ENCODE results near the gene WDR44. TPM values are rescaled to one million over a fixed set of nuclear protein-coding genes. Genes with fewer than 3 reads are reported as not detected.

The WDR44 gene
- total RNA-seq, 1 experiment from 2014 or later, result 13.2 TPM

DNA sequence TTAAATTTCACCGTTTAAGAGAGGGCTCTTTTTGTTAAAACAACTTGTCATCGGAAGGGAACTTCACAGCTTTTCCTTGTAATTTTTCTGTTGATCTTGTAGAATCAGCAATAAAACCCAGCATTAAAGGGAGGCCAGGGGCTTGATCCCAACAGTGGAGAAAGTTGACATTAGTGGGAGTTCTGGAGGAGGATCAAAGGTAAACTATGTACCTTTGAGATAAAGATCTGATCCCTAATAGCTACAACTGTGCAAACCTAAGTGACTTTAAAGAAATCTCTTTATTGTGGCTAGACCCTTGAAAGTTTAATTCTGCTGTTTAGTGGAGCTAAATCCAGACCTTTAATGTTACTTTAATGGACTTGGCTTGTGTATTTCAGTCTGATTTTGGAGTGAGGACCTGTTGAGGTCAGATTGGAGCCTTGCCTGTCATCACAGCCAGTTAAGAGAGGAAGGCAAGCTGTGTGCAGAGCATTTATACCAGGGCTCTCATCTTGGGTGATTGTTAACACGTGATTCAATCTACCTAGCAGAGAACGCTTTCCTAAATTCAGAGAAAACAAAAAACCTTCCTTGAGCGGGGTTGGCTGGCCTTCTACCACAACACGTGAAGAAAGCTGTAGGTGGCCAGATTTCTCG, 151.4 kb downstream of the WDR44 start:
- no peak overlapping the region for H3K27ac Mint-ChIP-seq (ENCODE audit: low read depth, unreplicated experiment)
- no TSS peak for BruUV-seq (replicated peaks)

GRCh38 chrX:118498351-118498750, 152.4 kb downstream of the WDR44 start:
- ChIA-PET POLR2A (no interaction called here), CTCF (interaction anchor here (0.7 to 0.9 kb wide), 2 partner anchors 104 to 240 kb away, joined by 3 to 4 read pairs; no protein-coding TSS in a partner anchor)
- H3K4me1 Mint-ChIP-seq (ENCODE audit: insufficient read depth, unreplicated experiment), result no peaks in the 10 kb centered on the region
- peaks cover 3% of the 10 kb centered on the region for H3K9me3 Mint-ChIP-seq (ENCODE audit: unreplicated experiment)
- peaks cover 15% of the 10 kb centered on the region for H3K27me3 Mint-ChIP-seq (ENCODE audit: insufficient read depth, unreplicated experiment)
- no peak overlapping the region for H3K27ac Mint-ChIP-seq (ENCODE audit: low read depth, unreplicated experiment)
- intact Hi-C loops (cut with micrococcal nuclease), result loop anchor here (5.0 kb wide), 1 partner anchor 54 kb away; no protein-coding TSS in a partner anchor
- no peak for DNase-seq (ENCODE audit: unreplicated experiment)
- no TSS peak for BruUV-seq (replicated peaks)
- no peaks in the 10 kb centered on the region for H3K36me3 Mint-ChIP-seq (ENCODE audit: insufficient read depth, unreplicated experiment)
- no peak for TF ChIP-seq CTCF (IDR thresholded peaks at IDR 0.05; ENCODE audit: unreplicated experiment)
- H3K4me3 Mint-ChIP-seq (ENCODE audit: unreplicated experiment), result no peak overlapping the region

More for the DNA sequence above, 151.4 kb downstream of the WDR44 start:
- no peaks in the 10 kb centered on the region for H3K9me3 Mint-ChIP-seq (ENCODE audit: unreplicated experiment)
- TF ChIP-seq CTCF (IDR thresholded peaks at IDR 0.05; ENCODE audit: unreplicated experiment), result no peak
- H3K4me3 Mint-ChIP-seq (ENCODE audit: unreplicated experiment), result peak overlapping the region; percentile 74
- H3K36me3 Mint-ChIP-seq (ENCODE audit: insufficient read depth, unreplicated experiment), result no peaks in the 10 kb centered on the region
- no peaks in the 10 kb centered on the region for H3K4me1 Mint-ChIP-seq (ENCODE audit: insufficient read depth, unreplicated experiment)
- intact Hi-C loops (cut with micrococcal nuclease), result loop anchor here (5.0 kb wide), 1 partner anchor 55 kb away; no protein-coding TSS in a partner anchor
- H3K27me3 Mint-ChIP-seq (ENCODE audit: insufficient read depth, unreplicated experiment), result peaks cover 5% of the 10 kb centered on the region
- ChIA-PET CTCF (no interaction called here), POLR2A (interaction anchor here (1.4 to 1.7 kb wide), 2 partner anchors 10 to 23 kb away, joined by 5 read pairs; no protein-coding TSS in a partner anchor)
- no peak for DNase-seq (ENCODE audit: unreplicated experiment)

- Mint-ChIP-seq H3K9me3 (ENCODE audit: unreplicated experiment) (peaks cover 6% of the 10 kb centered on the region), H3K4me3 (ENCODE audit: unreplicated experiment) (no peak overlapping the region), H3K27ac (ENCODE audit: low read depth, unreplicated experiment) (no peak overlapping the region), H3K27me3 (ENCODE audit: insufficient read depth, unreplicated experiment) (peaks cover 19% of the 10 kb centered on the region), H3K36me3 (ENCODE audit: insufficient read depth, unreplicated experiment) (no peaks in the 10 kb centered on the region), H3K4me1 (ENCODE audit: insufficient read depth, unreplicated experiment) (no peaks in the 10 kb centered on the region)
- DNase-seq (ENCODE audit: unreplicated experiment), result no peak
- intact Hi-C loops (cut with micrococcal nuclease), result loop anchor here (5.0 kb wide), 1 partner anchor 54 kb away; no protein-coding TSS in a partner anchor
- CTCF ChIA-PET, result interaction anchor here (0.7 to 0.9 kb wide), 2 partner anchors 103 to 240 kb away, joined by 3 to 4 read pairs; no protein-coding TSS in a partner anchor
- BruUV-seq (replicated peaks), result no TSS peak
- POLR2A ChIA-PET, result no interaction called here
- no peak for TF ChIP-seq CTCF (IDR thresholded peaks at IDR 0.05; ENCODE audit: unreplicated experiment)
Measured at GRCh38 chrX:118498755-118499154, 152.8 kb downstream of the WDR44 start.

- TF ChIP-seq CTCF (IDR thresholded peaks at IDR 0.05; ENCODE audit: unreplicated experiment), result no peak
- H3K36me3 Mint-ChIP-seq (ENCODE audit: insufficient read depth, unreplicated experiment), result no peaks in the 10 kb centered on the region
- no peak overlapping the region for H3K4me3 Mint-ChIP-seq (ENCODE audit: unreplicated experiment)
- H3K27me3 Mint-ChIP-seq (ENCODE audit: insufficient read depth, unreplicated experiment), result peaks cover 22% of the 10 kb centered on the region
- BruUV-seq (replicated peaks), result no TSS peak
- intact Hi-C loops (cut with micrococcal nuclease), result loop anchor here (5.0 kb wide), 1 partner anchor 53 kb away; no protein-coding TSS in a partner anchor
- CTCF ChIA-PET, result interaction anchor here (0.9 kb wide), 1 partner anchor 103 kb away, joined by 4 read pairs; no protein-coding TSS in a partner anchor
- peaks cover 6% of the 10 kb centered on the region for H3K9me3 Mint-ChIP-seq (ENCODE audit: unreplicated experiment)
- no peak overlapping the region for H3K27ac Mint-ChIP-seq (ENCODE audit: low read depth, unreplicated experiment)
- POLR2A ChIA-PET, result interaction anchor here (0.6 kb wide), 1 partner anchor 20 kb away, joined by 3 read pairs; no protein-coding TSS in a partner anchor
- H3K4me1 Mint-ChIP-seq (ENCODE audit: insufficient read depth, unreplicated experiment), result no peaks in the 10 kb centered on the region
- no peak for DNase-seq (ENCODE audit: unreplicated experiment)
Measured at GRCh38 chrX:118499295-118499694, 153.4 kb downstream of the WDR44 start.

Small RNA genes lying within 50 kb of the gene (microRNA-seq; reads per million reads assigned to microRNA genes)
- 19.3 reads per million, percentile 57 among the genes with 10 or more reads in this experiment for gene MIR1277

Other genes with a start within 250 kb of the WDR44 start
- 0.59 and 1.6 TPM in 2 replicates for gene KLHL13, start 229.3 kb upstream of the WDR44 start, total RNA-seq (2022)
- 1.9 and 3.1 TPM in 2 replicates for gene DOCK11, start 149.7 kb downstream of the WDR44 start, total RNA-seq (2022)

Measured in MCF 10A (cell line).